ENCODE data around the gene NDST4.

DNA sequence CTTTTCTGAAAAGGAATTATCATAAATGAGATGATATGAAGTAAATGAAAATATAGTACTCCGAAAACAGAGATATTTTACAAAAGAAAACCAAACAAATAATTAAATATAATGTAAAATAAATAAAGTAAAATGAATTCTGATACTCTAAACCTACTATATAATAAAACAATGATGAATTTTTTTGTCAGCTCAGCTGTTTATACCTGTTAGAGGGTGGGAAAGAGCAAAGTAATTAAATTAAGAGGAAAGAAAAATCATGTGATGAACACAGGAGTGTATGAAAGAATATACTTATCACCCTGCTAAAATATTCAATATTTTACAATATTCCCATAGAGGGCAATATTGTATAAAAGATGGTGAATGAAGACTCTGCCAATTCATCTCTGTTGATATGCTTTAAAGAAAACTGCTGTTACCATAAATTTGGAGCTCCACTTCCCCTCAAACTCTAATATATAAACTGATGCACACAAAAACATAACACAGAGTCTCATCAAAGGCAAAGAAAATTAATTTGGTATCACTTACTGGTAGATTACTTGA is 6.5 kb upstream of the NDST4 start:
- TF ChIP-seq, protein P1, sequence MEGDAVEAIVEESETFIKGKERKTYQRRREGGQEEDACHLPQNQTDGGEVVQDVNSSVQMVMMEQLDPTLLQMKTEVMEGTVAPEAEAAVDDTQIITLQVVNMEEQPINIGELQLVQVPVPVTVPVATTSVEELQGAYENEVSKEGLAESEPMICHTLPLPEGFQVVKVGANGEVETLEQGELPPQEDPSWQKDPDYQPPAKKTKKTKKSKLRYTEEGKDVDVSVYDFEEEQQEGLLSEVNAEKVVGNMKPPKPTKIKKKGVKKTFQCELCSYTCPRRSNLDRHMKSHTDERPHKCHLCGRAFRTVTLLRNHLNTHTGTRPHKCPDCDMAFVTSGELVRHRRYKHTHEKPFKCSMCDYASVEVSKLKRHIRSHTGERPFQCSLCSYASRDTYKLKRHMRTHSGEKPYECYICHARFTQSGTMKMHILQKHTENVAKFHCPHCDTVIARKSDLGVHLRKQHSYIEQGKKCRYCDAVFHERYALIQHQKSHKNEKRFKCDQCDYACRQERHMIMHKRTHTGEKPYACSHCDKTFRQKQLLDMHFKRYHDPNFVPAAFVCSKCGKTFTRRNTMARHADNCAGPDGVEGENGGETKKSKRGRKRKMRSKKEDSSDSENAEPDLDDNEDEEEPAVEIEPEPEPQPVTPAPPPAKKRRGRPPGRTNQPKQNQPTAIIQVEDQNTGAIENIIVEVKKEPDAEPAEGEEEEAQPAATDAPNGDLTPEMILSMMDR (IDR thresholded peaks at IDR 0.05): no peak
- TF ChIP-seq POLR2AphosphoS5 (IDR thresholded peaks at IDR 0.05): no peak
- TF ChIP-seq POLR2A (IDR thresholded peaks at IDR 0.05): no peak
- TF ChIP-seq EP300 (IDR thresholded peaks at IDR 0.05): no peak
